ELR (cell line): ENCODE results near the gene PRUNE1.

Source experiments
- DNase-seq: peaks from one replicate; pipeline ENCODE4 v3.0.0-alpha.2; 2015; ENCODE audit warnings: low read depth

PRUNE1 gene

GRCh38 chr1:151051356-151052009, 43.2 kb downstream of the PRUNE1 start:
- DNase-seq = no peak

DNA sequence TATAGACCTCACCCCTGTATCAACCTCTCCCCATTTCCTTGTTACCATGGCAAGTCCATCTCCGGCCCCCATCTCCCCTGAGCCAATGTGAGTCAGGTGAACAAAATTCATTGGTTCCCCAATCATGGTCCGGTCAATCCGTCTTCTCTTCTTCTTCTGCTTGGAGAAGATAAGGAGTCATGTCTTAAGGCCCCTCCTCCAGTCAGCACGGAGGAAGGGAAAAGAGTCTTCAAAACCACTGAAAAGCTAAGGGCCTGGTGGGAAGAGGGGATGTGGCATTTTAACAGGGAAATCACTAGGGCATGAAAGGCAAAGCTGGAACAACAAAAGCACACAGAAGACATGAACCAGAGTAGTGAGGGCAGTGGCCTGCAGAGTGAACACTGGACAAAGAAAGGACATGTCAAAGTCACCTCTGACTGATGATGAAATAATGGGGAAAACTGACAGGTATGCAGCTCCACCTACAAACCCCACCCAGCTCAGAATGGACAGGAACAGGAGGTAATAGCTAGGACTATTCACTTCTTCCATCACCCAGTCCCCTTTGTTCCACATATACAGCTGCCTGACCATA, 46.8 kb downstream of the PRUNE1 start:
- no peak for DNase-seq

GRCh38 chr1:151055581-151055980, 47.3 kb downstream of the PRUNE1 start:
- no peak for DNase-seq

GRCh38 chr1:151056149-151056548, 47.9 kb downstream of the PRUNE1 start:
- no peak for DNase-seq

DNA sequence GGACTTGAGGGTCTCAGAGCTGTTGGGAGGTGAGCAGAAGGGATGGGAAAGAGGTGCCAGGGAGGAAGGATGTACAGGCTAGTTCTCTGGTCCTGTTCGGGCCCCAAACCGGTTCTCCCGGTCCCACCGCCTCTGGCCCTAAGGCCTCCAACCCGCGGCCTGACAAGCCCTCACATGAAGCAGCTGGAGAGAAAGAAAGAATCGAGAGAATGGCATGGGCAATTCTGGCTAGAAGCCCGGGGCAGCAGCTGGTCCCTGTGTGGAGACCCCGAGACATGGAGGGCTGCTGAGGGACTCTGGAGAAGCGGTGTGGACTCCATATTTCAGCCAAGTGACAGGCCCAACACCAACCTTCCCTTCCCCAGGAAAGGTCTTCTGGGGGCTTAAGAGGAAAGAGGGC, 50.4 kb downstream of the PRUNE1 start:
- peak; percentile 31 for DNase-seq

- peak; percentile 91 for DNase-seq
Measured at GRCh38 chr1:151059109-151060006, 51.1 kb downstream of the PRUNE1 start, which contains the start of gene CDC42SE1. TSS of gene CDC42SE1 (minus strand) at chr1:151059622. CDS start at chr1:151055730, 3,892 bp downstream.

- peak; percentile 73 for DNase-seq
Measured at GRCh38 chr1:151060007-151060656, 51.9 kb downstream of the PRUNE1 start, which contains the start of gene MLLT11. TSS of gene MLLT11 (plus strand) at chr1:151060397. CDS start at chr1:151067225, 6,828 bp downstream.

GRCh38 chr1:151060657-151061421, 52.6 kb downstream of the PRUNE1 start:
- DNase-seq = no peak

DNA sequence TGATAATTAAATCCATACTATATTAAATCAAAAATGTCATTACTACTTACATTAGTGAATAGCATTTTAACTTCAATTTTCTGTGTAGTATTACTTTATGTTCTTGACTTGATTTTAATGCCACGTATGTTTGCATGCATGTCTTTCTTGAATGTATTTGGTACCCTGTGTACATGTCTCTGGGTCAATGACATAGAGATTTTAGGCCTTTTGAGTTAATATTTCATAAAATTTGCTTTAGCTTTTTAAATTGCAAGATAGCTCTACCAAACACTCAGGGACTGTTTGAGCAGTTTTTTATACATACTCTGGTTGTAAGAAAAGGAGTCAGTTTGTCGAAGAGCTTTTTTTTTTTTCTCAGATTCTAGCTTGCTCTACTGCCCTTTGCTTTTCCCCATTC, 53.5 kb downstream of the PRUNE1 start:
- DNase-seq = no peak

DNA sequence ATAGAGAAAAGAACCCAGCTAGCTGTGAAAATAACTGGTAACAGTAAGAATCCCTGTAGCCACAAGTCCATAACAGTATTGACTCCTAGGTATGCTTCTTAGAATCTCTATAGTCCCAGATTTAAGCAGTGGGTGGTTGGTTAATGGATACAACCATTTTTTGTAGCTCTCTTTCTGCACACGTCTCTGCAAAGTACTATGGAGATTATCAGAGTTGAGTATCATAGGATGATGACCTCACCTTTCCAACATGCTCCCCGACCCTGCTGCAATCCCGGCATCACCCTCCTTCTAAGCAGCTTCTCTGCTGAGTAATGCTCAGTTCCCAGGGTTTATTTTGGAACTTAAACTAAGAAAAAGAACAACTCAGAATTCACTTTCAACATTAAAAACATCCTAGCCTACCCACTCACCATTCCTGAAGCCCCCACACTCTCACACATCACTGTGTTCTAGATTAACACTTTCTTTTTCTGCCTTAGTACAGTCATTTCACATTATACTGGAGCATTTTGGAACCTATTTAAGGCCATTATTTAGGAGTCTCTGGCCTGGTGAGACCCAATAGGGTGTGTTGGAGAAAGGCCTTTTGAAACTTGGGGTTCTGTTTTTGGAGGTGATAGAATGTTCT, 54.6 kb downstream of the PRUNE1 start:
- peak; percentile 92 for DNase-seq

DNA sequence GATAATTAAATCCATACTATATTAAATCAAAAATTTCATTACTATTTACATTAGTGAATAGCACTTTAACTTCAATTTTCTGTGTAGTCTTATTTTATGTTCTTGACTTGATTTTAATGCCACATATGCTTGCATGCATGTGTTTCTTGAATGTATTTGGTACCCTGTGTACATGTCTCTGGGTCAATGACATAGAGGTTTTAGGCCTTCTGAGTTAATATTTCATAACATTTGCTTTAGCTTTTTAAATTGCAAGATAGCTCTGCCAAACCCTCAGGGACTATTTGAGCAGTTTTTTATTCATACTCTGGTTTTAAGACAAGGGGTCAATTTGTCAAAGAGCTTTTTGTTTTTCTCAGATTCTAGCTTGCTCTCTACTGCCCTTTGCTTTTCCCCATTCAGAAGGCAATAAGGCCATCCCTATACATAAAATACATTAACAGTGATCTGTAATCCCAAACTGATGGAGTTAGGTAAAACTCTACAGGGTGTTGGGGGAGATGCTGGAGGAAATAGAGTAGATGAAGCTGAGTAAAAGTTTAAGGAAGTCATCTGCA, 56.9 kb downstream of the PRUNE1 start:
- DNase-seq = no peak

GRCh38 chr1:151067185-151067584, 58.9 kb downstream of the PRUNE1 start:
- DNase-seq = no peak

DNA sequence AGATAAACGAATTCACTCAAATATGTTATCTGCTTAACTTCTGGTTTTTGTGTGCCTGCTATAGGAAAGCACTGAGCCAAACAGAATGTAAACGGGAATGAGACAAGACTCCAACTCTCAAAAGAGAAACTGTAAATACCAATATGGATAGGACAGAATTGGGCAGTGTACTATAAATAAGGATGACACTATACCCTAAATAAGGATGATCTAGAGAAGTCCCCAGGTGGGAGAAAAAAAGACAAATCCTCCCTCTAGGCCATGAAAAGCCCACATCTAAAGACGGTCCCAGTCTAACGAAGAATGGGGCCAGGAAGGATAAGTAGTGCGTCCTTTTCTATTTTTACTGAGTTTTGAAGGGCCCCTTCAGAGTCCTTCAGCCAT, 60.8 kb downstream of the PRUNE1 start:
- no peak for DNase-seq

- peak; percentile 98 for DNase-seq
Measured at GRCh38 chr1:151070474-151071276, 62.4 kb downstream of the PRUNE1 start, which contains the start of gene GABPB2. TSS of gene GABPB2 (plus strand) at chr1:151070761. CDS start at chr1:151088190, 17,429 bp downstream.

DNA sequence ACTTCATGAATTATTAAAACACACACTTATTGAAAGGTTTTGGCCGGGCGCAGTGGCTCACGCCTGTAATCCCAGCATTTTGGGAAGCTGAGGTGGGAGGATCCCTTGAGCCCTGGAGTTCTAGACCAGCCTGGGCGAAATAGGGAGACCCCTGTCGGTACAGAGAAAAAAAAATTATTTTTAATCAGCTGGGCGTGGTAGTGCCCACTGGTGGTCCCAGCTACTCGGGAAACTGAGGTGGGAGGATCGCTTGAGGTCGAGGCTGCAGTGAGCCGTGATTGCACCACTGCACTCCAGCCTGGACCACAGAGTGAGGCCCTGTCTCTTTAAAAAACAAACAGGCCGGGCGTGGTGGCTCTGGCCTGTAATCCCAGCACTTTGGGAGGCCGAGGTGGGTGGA, 64.0 kb downstream of the PRUNE1 start:
- no peak for DNase-seq
